K562 (cell line): ENCODE data around the gene HNRNPLL. TPM values are rescaled to one million over a fixed set of nuclear protein-coding genes. Genes with fewer than 3 reads are reported as not detected.

Source experiments
- CCNT2 ChIP-seq: IDR thresholded peaks from 2 replicates; pipeline ENCODE4 v1.6.1; 2011; ENCODE audit warnings: borderline replicate concordance, low read depth, mild to moderate bottlenecking, moderate library complexity, mixed read lengths, low read length; ENCODE audit not compliant: insufficient read length; ENCODE audit errors: extremely low read depth
- CLOCK ChIP-seq: fragments of 250-450 bp; sonication (Bioruptor Pico); IDR thresholded peaks from 2 replicates; pipeline ENCODE4 v1.4.0; 2020; ENCODE audit warnings: mild to moderate bottlenecking, moderate library complexity, borderline replicate concordance
- E2F5 ChIP-seq: sonication (generic); formaldehyde crosslinking; IDR thresholded peaks from 2 replicates; pipeline ENCODE4 v1.8.0; 2022; ENCODE audit warnings: mild to moderate bottlenecking, missing genetic modification reagents
- MTA1 ChIP-seq: fragments of 450-650 bp; IDR thresholded peaks from 2 replicates; pipeline ENCODE4 v1.6.1; 2017; ENCODE audit warnings: borderline replicate concordance
- MTF1 ChIP-seq: fragments of 250-450 bp; sonication (Bioruptor Pico); IDR thresholded peaks from 2 replicates; pipeline ENCODE4 v1.9.0; 2021; ENCODE audit warnings: moderate library complexity, mild to moderate bottlenecking, inconsistent platforms, borderline replicate concordance
- MYBL2 ChIP-seq, 2 experiments: fragments of 450-650 bp in 1 of 2; sonication (generic) in 1 of 2; formaldehyde crosslinking in 1 of 2; IDR thresholded peaks; 2 replicates each; pipeline versions ENCODE4 v1.6.1 to v1.8.1; 2017 to 2022; ENCODE audit warnings: borderline replicate concordance in 1 of 2, inconsistent platforms in 1 of 2, low read depth in 1 of 2, mild to moderate bottlenecking in 1 of 2, missing genetic modification reagents in 1 of 2, moderate library complexity in 1 of 2
- NFATC3 ChIP-seq: fragments of 450-650 bp; IDR thresholded peaks from 2 replicates; pipeline ENCODE4 v1.6.1; 2017; ENCODE audit warnings: mild to moderate bottlenecking
- RFX1 ChIP-seq: fragments of 450-650 bp; IDR thresholded peaks from 2 replicates; pipeline ENCODE4 v1.6.1; 2016; ENCODE audit warnings: mild to moderate bottlenecking, moderate library complexity
- SFPQ ChIP-seq: fragments of 200-400 bp; formaldehyde crosslinking; IDR thresholded peaks from 2 replicates; pipeline ENCODE4 v1.6.1; 2017; ENCODE audit warnings: mild to moderate bottlenecking, low read depth, low read length, moderate library complexity
- SMARCA4 ChIP-seq: fragments of 450-650 bp; IDR thresholded peaks from 2 replicates; pipeline ENCODE4 v1.6.1; 2016
- SP2 ChIP-seq: IDR thresholded peaks from 2 replicates; pipeline ENCODE4 v1.6.1; 2011; ENCODE audit warnings: mild to moderate bottlenecking, low read depth, low read length, moderate library complexity; ENCODE audit not compliant: poor library complexity, severe bottlenecking; ENCODE audit errors: extremely low read depth
- YY1 ChIP-seq, 3 experiments: IDR thresholded peaks; 2 replicates each; pipeline ENCODE4 v1.6.1; 2011; ENCODE audit warnings: low read length in 2 of 3, mild to moderate bottlenecking in 2 of 3, moderate library complexity in 2 of 3, borderline replicate concordance in 1 of 3, control low read depth in 1 of 3, low read depth in 1 of 3; ENCODE audit not compliant: insufficient read depth in 3 of 3, insufficient replicate concordance in 2 of 3, control insufficient read depth in 1 of 3, insufficient read length in 1 of 3; ENCODE audit errors: extremely low read depth in 1 of 3
- ZNF143 ChIP-seq: sonication (generic); formaldehyde crosslinking; IDR thresholded peaks from 2 replicates; pipeline ENCODE4 v1.9.0; 2022; ENCODE audit warnings: mild to moderate bottlenecking, missing genetic modification reagents
- ZNF354B ChIP-seq: fragments of 250-450 bp; sonication (Bioruptor Pico); IDR thresholded peaks from 2 replicates; pipeline ENCODE4 v1.4.0; 2020
- ZNF584 ChIP-seq: fragments of 200-800 bp; sonication (Bioruptor generic); IDR thresholded peaks from 2 replicates; pipeline ENCODE4 v1.6.1; 2016; ENCODE audit warnings: low read depth, mild to moderate bottlenecking, missing genetic modification characterization, missing compliant biosample characterization
- polyA plus RNA-seq, 8 experiments: library from polyadenylated mRNA; depleted of rRNA in 4 of 8; stranded (reverse) in 5 of 8; unstranded in 3 of 8; fragments of >200 nt; fragmentation: Nextera tagmentation in 2 of 8; fragmentation: Illumina TruSeq in 1 of 8; extraction: Ambion mirVana in 2 of 8; extraction: Trizol in 1 of 8; gene quantifications; 2 replicates each; pipeline versions ENCODE4 v1.2.1 to v1.2.3, GENCODE V29; 2011 to 2014; ENCODE audit warnings: inconsistent platforms in 1 of 8, missing spikeins in 1 of 8
- total RNA-seq, 7 experiments: library from RNA; depleted of rRNA in 6 of 7; stranded (reverse); fragments of >200 nt in 6 of 7; fragmentation: Illumina TruSeq in 2 of 7; extraction: Trizol in 2 of 7; gene quantifications; 2 replicates each; pipeline versions ENCODE4 v1.2.1 to v1.2.3, GENCODE V29; 2011 to 2021; ENCODE audit warnings: low replicate concordance in 1 of 7
- TF ChIP-seq, protein P1 (sequence below): fragments of 250-450 bp; sonication (Bioruptor Pico); IDR thresholded peaks from 2 replicates; pipeline ENCODE4 v1.9.0; 2021; ENCODE audit warnings: mild to moderate bottlenecking, inconsistent platforms
- TF ChIP-seq, protein P2 (sequence below), 2 experiments: fragments of 450-650 bp in 1 of 2; sonication (generic) in 1 of 2; formaldehyde crosslinking; conservative IDR thresholded peaks; 2 replicates each; pipeline versions ENCODE4 v1.4.0 to v1.8.1; 2020 to 2022; ENCODE audit warnings: mild to moderate bottlenecking in 1 of 2, missing genetic modification reagents in 1 of 2

Gene HNRNPLL
- total and polyA plus RNA-seq, 9 of the 15 experiments (the other 6 are each of a cell fraction or from before 2014, with no cell fraction given), result 19.8 to 135 (median 57.8) TPM

DNA sequence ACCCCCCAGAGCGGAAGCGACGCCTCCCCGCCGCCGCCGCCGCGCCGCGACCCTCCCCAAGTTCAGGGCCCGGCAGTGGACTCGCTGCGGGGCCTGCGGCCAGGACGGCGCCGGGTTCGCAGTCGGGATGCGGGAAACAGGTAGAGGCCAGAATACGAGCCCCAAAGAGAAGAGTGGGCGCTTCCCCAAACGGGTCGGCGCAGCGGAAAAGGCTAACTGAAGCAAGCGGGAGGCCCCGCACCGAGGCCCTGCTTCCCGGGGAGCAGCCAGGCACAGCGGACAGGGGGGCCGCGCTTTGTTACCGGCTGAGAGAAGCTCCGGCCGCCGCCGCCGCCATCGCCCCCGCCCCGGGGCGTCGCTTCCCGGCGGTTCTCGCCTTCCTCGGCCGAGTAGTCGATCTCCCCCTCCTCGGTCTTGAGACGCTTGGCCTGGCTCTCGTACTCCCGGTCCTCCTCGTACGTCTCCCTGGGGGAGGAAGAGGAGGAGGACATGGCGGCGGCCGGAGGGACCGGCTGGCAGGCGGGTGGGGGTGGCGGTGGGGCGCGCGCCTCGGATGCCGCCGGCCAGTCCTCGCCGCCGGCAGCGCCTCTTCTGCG, 494 bp downstream of the HNRNPLL start (continued):
- TF ChIP-seq SP2 (no peak), ZNF354B (CRISPR knock-in tag) (no peak), ZNF143 (CRISPR knock-in tag) (no peak), MTF1 (CRISPR knock-in tag) (no peak), SMARCA4 (no peak), MYBL2 (IDR thresholded peaks at IDR 0.05; ENCODE audit: low read depth) (no peak), MYBL2 (CRISPR knock-in tag; IDR thresholded peaks at IDR 0.05; ENCODE audit: borderline replicate concordance) (no peak), ZNF584 (no peak), CLOCK (no peak), YY1 (IDR thresholded peaks at IDR 0.05; ENCODE audit: borderline replicate concordance in 1 of 3, control insufficient read depth in 1 of 3, extremely low read depth in 1 of 3, insufficient read depth in 3 of 3, insufficient read length in 1 of 3, insufficient replicate concordance in 2 of 3, low read depth in 1 of 3, low read length in 2 of 3) (peak in 1 of 3 experiments; percentile 66), MTA1 (no peak), CCNT2 (peak; percentile 29), E2F5 (CRISPR knock-in tag) (no peak), RFX1 (no peak), NFATC3 (no peak), SFPQ (no peak)
- TF ChIP-seq, protein P1, sequence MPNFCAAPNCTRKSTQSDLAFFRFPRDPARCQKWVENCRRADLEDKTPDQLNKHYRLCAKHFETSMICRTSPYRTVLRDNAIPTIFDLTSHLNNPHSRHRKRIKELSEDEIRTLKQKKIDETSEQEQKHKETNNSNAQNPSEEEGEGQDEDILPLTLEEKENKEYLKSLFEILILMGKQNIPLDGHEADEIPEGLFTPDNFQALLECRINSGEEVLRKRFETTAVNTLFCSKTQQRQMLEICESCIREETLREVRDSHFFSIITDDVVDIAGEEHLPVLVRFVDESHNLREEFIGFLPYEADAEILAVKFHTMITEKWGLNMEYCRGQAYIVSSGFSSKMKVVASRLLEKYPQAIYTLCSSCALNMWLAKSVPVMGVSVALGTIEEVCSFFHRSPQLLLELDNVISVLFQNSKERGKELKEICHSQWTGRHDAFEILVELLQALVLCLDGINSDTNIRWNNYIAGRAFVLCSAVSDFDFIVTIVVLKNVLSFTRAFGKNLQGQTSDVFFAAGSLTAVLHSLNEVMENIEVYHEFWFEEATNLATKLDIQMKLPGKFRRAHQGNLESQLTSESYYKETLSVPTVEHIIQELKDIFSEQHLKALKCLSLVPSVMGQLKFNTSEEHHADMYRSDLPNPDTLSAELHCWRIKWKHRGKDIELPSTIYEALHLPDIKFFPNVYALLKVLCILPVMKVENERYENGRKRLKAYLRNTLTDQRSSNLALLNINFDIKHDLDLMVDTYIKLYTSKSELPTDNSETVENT (CRISPR knock-in tag), result no peak
- TF ChIP-seq, protein P2, sequence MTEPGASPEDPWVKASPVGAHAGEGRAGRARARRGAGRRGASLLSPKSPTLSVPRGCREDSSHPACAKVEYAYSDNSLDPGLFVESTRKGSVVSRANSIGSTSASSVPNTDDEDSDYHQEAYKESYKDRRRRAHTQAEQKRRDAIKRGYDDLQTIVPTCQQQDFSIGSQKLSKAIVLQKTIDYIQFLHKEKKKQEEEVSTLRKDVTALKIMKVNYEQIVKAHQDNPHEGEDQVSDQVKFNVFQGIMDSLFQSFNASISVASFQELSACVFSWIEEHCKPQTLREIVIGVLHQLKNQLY (CRISPR knock-in tag; conservative IDR thresholded peaks at IDR 0.05), result no peak
